Measurements from ENCODE around the gene PAQR4.

Gene PAQR4

DNA sequence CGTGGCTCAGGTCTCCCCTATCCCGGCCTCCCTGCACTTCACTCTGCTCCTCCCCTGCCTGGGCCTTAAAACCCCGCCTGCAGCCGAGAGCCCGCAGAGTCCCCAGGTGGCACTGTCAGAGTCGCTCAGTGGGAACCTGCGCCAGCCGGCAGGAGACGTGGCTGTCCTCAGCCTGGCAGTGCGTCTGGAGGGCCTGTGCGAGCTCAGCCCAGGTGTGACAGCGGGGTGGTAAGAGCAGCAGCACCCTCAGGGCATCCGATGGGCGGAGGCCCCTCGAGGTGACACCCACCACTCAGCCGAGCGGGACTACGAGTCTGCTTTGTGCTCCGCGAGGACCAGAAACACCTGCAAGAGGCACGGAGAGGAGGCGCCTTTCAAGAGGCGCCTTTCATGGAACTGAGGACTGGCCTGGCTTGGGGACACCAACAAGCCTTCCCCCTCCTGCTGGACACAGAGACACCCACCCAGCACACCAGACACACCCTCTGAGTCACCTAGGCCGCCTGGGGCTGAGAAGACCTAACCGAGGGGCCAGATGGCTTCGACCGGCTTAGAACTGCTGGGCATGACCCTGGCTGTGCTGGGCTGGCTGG is 43.8 kb downstream of the PAQR4 start, which contains the start of gene CLDN9:
Gene CLDN9, plus strand, starts transcription at position 96 of the 593 bp plus-strand sequence. Its CDS starts 440 bp downstream, at position 536.
- DNase-seq (ENCODE audit: low read depth), result no peak
- TF ChIP-seq, protein P1, sequence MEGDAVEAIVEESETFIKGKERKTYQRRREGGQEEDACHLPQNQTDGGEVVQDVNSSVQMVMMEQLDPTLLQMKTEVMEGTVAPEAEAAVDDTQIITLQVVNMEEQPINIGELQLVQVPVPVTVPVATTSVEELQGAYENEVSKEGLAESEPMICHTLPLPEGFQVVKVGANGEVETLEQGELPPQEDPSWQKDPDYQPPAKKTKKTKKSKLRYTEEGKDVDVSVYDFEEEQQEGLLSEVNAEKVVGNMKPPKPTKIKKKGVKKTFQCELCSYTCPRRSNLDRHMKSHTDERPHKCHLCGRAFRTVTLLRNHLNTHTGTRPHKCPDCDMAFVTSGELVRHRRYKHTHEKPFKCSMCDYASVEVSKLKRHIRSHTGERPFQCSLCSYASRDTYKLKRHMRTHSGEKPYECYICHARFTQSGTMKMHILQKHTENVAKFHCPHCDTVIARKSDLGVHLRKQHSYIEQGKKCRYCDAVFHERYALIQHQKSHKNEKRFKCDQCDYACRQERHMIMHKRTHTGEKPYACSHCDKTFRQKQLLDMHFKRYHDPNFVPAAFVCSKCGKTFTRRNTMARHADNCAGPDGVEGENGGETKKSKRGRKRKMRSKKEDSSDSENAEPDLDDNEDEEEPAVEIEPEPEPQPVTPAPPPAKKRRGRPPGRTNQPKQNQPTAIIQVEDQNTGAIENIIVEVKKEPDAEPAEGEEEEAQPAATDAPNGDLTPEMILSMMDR (conservative IDR thresholded peaks at IDR 0.05; ENCODE audit: low read depth, low read length), result no peak
- no peak within 1 kb of the TSS for H3K4me3 ChIP-seq (ENCODE audit: low read depth, low read length)

DNA sequence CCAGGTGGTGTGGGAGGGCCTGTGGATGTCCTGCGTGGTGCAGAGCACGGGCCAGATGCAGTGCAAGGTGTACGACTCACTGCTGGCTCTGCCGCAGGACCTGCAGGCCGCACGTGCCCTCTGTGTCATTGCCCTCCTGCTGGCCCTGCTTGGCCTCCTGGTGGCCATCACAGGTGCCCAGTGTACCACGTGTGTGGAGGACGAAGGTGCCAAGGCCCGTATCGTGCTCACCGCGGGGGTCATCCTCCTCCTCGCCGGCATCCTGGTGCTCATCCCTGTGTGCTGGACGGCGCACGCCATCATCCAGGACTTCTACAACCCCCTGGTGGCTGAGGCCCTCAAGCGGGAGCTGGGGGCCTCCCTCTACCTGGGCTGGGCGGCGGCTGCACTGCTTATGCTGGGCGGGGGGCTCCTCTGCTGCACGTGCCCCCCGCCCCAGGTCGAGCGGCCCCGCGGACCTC is 44.4 kb downstream of the PAQR4 start:
- TF ChIP-seq, protein P1 (conservative IDR thresholded peaks at IDR 0.05; ENCODE audit: low read depth, low read length), result no peak
- DNase-seq (ENCODE audit: low read depth), result no peak
- H3K4me3 ChIP-seq (ENCODE audit: low read depth, low read length), result no peak overlapping the region

DNA sequence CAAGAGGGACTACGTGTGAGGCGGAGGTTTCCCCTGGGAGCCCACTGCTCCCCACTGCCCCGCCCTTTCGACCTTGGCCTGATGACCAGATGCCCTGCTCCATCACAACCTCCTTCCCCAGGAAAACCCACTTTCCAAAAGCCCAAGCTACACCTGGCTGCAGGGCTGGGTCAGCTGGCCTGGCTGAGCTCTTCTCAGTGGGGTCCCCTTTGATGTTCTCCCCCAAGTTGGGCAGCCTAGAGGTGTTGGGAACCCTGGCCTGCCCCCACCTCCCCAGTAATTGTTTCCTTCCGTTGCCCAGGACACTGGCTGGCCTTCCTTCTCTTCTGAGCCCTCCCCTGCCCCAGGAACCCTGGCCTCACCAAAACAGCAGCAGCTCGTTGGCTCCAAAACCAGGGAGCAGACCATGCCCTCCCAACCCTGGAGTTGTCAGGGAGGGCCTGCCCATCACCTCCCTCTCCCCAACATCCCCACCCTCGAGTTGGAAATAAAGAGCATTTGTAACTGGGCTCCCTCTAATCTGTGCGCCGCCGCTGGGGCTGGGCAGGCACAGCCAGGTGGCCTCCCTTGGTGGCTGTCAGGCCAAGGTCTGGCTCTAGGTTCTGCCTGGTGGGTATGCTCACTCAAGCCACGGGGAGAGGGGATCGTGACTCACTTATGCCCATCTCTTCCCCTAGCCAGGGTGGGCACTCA is 45.0 kb downstream of the PAQR4 start:
- DNase-seq (ENCODE audit: low read depth), result no peak

DNA sequence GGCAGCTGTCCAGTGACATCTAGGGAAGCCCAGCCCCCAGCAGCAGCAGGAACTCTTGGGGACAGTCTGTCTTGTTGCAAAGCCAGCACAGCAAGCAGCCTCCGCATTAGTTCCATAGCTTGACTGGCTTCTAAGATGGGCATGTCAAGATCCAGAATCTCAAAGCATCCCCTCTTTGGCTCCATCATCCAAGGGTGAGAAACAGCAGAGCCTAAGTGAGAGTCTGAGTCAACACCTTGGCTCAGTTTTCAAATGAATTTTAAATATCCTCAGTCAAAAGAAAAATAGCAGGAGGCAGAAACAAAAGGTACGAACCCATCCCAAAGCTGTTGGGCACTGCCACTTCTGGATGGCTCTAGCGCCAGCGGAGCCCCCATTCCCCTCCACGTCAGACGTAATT is 45.8 kb downstream of the PAQR4 start:
- H3K4me3 ChIP-seq (ENCODE audit: low read depth, low read length), result no peak overlapping the region
- TF ChIP-seq, protein P1 (conservative IDR thresholded peaks at IDR 0.05; ENCODE audit: low read depth, low read length), result no peak
- no peak for DNase-seq (ENCODE audit: low read depth)

More for the DNA sequence above, 45.0 kb downstream of the PAQR4 start:
- TF ChIP-seq, protein P1 (conservative IDR thresholded peaks at IDR 0.05; ENCODE audit: low read depth, low read length), result no peak
- no peak overlapping the region for H3K4me3 ChIP-seq (ENCODE audit: low read depth, low read length)

DNA sequence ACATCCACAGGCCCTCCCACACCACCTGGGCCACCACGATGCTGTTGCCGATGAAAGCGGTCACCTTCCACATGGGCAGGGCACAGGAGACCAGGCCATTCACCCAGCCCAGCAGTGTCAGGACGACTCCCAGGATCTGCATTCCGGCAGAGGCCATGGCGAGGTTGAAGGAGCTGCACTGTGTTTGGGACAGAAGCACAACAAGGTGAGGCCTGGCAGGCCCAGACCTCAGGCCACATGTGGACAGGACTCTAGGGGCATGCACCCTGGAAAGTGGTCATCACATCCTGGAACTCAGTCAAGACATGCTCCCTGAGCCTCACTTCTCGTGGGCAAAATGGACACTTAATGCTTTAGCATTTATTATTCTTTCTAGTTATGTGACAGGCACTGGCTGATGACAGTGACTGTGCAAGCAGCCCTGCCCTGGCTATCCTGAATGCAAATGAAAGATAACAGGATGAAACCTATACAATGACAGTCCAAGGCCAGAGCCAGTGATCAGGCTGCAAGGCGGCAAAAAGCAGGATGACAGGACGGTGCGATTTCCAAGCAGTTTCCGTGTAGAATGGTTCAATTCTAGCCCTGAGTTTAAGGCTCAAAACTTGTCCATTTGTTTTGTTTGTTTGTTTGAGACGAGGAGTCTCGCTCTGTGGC is 46.8 kb downstream of the PAQR4 start:
- DNase-seq (ENCODE audit: low read depth), result no peak
- TF ChIP-seq, protein P1 (conservative IDR thresholded peaks at IDR 0.05; ENCODE audit: low read depth, low read length), result no peak
- H3K4me3 ChIP-seq (ENCODE audit: low read depth, low read length), result no peak overlapping the region

DNA sequence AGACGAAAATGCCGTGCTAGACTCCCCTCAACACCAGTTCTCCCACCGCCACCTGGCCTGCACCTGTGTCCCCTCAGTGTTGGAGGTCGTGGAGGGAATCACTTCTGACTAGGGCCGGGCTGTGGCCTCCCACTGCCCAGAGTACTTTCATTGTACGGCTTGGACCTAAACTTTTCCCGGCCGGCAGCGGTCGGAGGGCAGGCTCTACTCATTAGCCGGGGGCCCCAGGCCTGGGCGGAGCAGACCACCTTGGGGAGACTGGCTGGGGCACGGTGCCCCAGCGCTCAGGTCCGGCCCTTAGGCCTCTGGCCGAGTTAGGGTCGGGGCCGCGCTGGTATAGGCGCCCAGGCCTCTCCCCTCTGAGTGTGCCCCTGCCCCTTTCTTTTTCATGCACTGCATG is 48.2 kb downstream of the PAQR4 start:
- H3K4me3 ChIP-seq (ENCODE audit: low read depth, low read length), result no peak overlapping the region
- TF ChIP-seq, protein P1 (conservative IDR thresholded peaks at IDR 0.05; ENCODE audit: low read depth, low read length), result no peak
- DNase-seq (ENCODE audit: low read depth), result no peak
